Prostate gland (tissue), 2 donors: ENCODE results near the gene GCGR.

Source experiments
- CTCF ChIP-seq, 4 experiments: fragments of 200-600 bp in 2 of 4; fragments of 450-650 bp in 2 of 4; sonication (generic) in 2 of 4; IDR thresholded peaks; 1 replicate in 3 of 4; 2 replicates in 1 of 4; pipeline ENCODE4 v1.5.1; 2016 to 2019; ENCODE audit warnings: antibody characterized with exemption in 4 of 4, mild to moderate bottlenecking in 2 of 4, moderate library complexity in 2 of 4
- POLR2A ChIP-seq: fragments of 450-650 bp; IDR thresholded peaks from one replicate; pipeline ENCODE4 v1.6.1; 2016; ENCODE audit warnings: antibody characterized with exemption, mild to moderate bottlenecking

- TF ChIP-seq CTCF (IDR thresholded peaks at IDR 0.05) = no peak
- no peak for TF ChIP-seq POLR2A
Measured at GRCh38 chr17:81812571-81813370, 8.8 kb downstream of the GCGR start.
